Epithelial cell of proximal tubule (primary cell): Measurements from ENCODE around the gene NUMB. TPM values are rescaled to one million over a fixed set of nuclear protein-coding genes. Genes with fewer than 3 reads are reported as not detected.
A peak's percentile ranks its signal among the peaks of the same experiment; 100 is the strongest.

ENCODE experiments used
- DNase-seq: peaks from one replicate; pipeline ENCODE4 v3.0.0-alpha.2; 2011; ENCODE audit warnings: low read depth
- H3K4me3 ChIP-seq: 2 replicates; pipeline ENCODE4 v1.5.1; 2011; ENCODE audit warnings: low read depth, mild to moderate bottlenecking, low read length
- total RNA-seq: library from RNA; depleted of rRNA; stranded (reverse); fragments of >200 nt; gene quantifications from 2 replicates; pipeline ENCODE4 v1.2.3, GENCODE V29; 2015
- TF ChIP-seq, protein P1 (sequence below): conservative IDR thresholded peaks from 2 replicates; pipeline ENCODE4 v1.5.1; 2012; ENCODE audit warnings: low read depth, mild to moderate bottlenecking, low read length

The NUMB gene
- total RNA-seq, 1 donor from 2014 or later: 23.1 TPM

GRCh38 chr14:73295198-73295796, 163.0 kb downstream of the NUMB start:
- no peak for DNase-seq
- TF ChIP-seq, protein P1, sequence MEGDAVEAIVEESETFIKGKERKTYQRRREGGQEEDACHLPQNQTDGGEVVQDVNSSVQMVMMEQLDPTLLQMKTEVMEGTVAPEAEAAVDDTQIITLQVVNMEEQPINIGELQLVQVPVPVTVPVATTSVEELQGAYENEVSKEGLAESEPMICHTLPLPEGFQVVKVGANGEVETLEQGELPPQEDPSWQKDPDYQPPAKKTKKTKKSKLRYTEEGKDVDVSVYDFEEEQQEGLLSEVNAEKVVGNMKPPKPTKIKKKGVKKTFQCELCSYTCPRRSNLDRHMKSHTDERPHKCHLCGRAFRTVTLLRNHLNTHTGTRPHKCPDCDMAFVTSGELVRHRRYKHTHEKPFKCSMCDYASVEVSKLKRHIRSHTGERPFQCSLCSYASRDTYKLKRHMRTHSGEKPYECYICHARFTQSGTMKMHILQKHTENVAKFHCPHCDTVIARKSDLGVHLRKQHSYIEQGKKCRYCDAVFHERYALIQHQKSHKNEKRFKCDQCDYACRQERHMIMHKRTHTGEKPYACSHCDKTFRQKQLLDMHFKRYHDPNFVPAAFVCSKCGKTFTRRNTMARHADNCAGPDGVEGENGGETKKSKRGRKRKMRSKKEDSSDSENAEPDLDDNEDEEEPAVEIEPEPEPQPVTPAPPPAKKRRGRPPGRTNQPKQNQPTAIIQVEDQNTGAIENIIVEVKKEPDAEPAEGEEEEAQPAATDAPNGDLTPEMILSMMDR: peak; percentile 76
- H3K4me3 ChIP-seq: no peak overlapping the region

- H3K4me3 ChIP-seq: no peak overlapping the region
- TF ChIP-seq, protein P1: no peak
- no peak for DNase-seq
Measured at GRCh38 chr14:73293782-73294781, 164.3 kb downstream of the NUMB start.

- TF ChIP-seq, protein P1: no peak
- H3K4me3 ChIP-seq: no peak overlapping the region
- no peak for DNase-seq
Measured at GRCh38 chr14:73290279-73290678, 168.1 kb downstream of the NUMB start.

GRCh38 chr14:73289729-73290128, 168.6 kb downstream of the NUMB start:
- no peak for DNase-seq
- no peak overlapping the region for H3K4me3 ChIP-seq
- TF ChIP-seq, protein P1: no peak

GRCh38 chr14:73289308-73289707, 169.0 kb downstream of the NUMB start:
- H3K4me3 ChIP-seq: no peak overlapping the region
- no peak for DNase-seq
- TF ChIP-seq, protein P1: no peak

DNA sequence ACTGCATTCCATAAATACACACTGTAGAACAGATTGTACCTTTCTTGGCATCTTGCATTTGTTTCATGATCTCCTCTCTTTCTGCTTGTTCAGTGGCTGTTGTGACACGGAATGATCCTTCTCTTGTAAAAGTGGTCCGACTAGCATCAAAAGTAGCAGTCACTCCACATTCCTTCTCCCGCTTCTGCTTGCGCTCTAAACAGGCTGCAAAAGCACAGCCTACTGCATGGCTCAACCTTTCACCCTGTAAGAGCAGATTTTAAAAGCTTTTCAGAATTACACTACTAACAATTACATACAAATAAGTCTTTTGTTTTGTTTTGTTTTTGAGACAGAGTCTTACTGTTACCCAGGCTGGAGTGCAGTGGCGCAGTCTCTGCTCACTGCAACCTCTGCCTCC, 171.3 kb downstream of the NUMB start:
- DNase-seq: no peak
- TF ChIP-seq, protein P1: no peak
- no peak overlapping the region for H3K4me3 ChIP-seq
